SK-N-SH (cell line): ENCODE measurements around the gene PDE4B. TPM values are rescaled to one million over a fixed set of nuclear protein-coding genes. Genes with fewer than 3 reads are reported as not detected.

Source experiments
- CTCF ChIA-PET: fragments of 300-600, 350-600 bp; formaldehyde crosslinking; extraction: SDS; loops from one replicate; lab custom pipeline; 2021; lab: Yijun Ruan, JAX
- POLR2A ChIA-PET: fragments of 350-600 bp; sonication (Branson Sonifier 250); formaldehyde crosslinking; extraction: SDS; loops from one replicate; lab custom pipeline; 2020; ENCODE audit warnings: antibody characterized with exemption, inconsistent platforms; lab: Yijun Ruan, JAX
- DNase-seq: peaks from one replicate; pipeline ENCODE4 v3.0.0; 2012
- H2AFZ ChIP-seq: fragments of 200-600 bp; sonication (generic); 2 replicates; pipeline ENCODE4 v1.8.1; 2016; ENCODE audit warnings: antibody characterized with exemption, mild to moderate bottlenecking, low read depth
- H3F3A ChIP-seq: fragments of 200-600 bp; sonication (generic); replicated peaks from 2 replicates; pipeline ENCODE3; 2016; ENCODE audit warnings: antibody characterized with exemption, mild to moderate bottlenecking; ENCODE audit not compliant: insufficient read depth
- H3K27ac ChIP-seq, 2 experiments: fragments of 200-500 bp in 1 of 2; fragments of 200-600 bp in 1 of 2; sonication (Bioruptor generic) in 1 of 2; sonication (generic), shearing (Covaris generic) in 1 of 2; 2 replicates each; pipeline versions ENCODE4 v1.5.1 to v1.6.1; 2014 to 2016; ENCODE audit warnings: low read depth in 2 of 2, inconsistent platforms in 1 of 2, low read length in 1 of 2, mild to moderate bottlenecking in 1 of 2, mixed read lengths in 1 of 2
- H3K27me3 ChIP-seq: fragments of 200-600 bp; sonication (generic), shearing (Covaris generic); 2 replicates; pipeline ENCODE4 v1.6.1; 2016; ENCODE audit warnings: mixed run types; ENCODE audit not compliant: insufficient read depth
- H3K36me3 ChIP-seq, 2 experiments: fragments of 200-500 bp in 1 of 2; fragments of 200-600 bp in 1 of 2; sonication (Bioruptor generic) in 1 of 2; sonication (generic) in 1 of 2; replicated peaks in 1 of 2; 2 replicates each; pipeline versions ENCODE3 to v1.5.1; 2014 to 2016; ENCODE audit warnings: low read length in 1 of 2, mild to moderate bottlenecking in 1 of 2; ENCODE audit not compliant: insufficient read depth in 2 of 2, control insufficient read depth in 1 of 2
- H3K4me1 ChIP-seq, 2 experiments: fragments of 200-500 bp in 1 of 2; fragments of 200-600 bp in 1 of 2; sonication (Bioruptor generic) in 1 of 2; sonication (generic), shearing (Covaris generic) in 1 of 2; 2 replicates each; pipeline versions ENCODE4 v1.5.1 to v1.6.1; 2014 to 2016; ENCODE audit warnings: low read depth in 1 of 2, low read length in 1 of 2, mixed run types in 1 of 2; ENCODE audit not compliant: insufficient read depth in 2 of 2, control insufficient read depth in 1 of 2
- H3K4me2 ChIP-seq: fragments of 200-600 bp; sonication (generic), shearing (Covaris generic); 2 replicates; pipeline ENCODE4 v1.6.1; 2017; ENCODE audit warnings: mixed run types
- H3K4me3 ChIP-seq, 2 experiments: fragments of 200-500 bp in 1 of 2; fragments of 200-600 bp in 1 of 2; sonication (Bioruptor generic) in 1 of 2; sonication (generic), shearing (Covaris generic) in 1 of 2; 2 replicates each; pipeline versions ENCODE4 v1.5.1 to v1.8.1; 2014 to 2016; ENCODE audit warnings: low read depth in 2 of 2, inconsistent platforms in 1 of 2, low read length in 1 of 2, mild to moderate bottlenecking in 1 of 2, mixed read lengths in 1 of 2, moderate library complexity in 1 of 2
- H3K79me2 ChIP-seq: fragments of 200-600 bp; sonication (generic); 2 replicates; pipeline ENCODE4 v1.8.1; 2017; ENCODE audit warnings: mild to moderate bottlenecking; ENCODE audit not compliant: insufficient read depth
- H3K9ac ChIP-seq: fragments of 200-600 bp; sonication (generic); 2 replicates; pipeline ENCODE4 v1.6.1; 2017; ENCODE audit warnings: mixed run types
- H3K9me2 ChIP-seq: fragments of 200-600 bp; sonication (generic); 2 replicates; pipeline ENCODE4 v1.6.1; 2017; ENCODE audit warnings: mixed run types
- H3K9me3 ChIP-seq: fragments of 200-600 bp; sonication (generic); 2 replicates; pipeline ENCODE4 v1.6.1; 2017; ENCODE audit warnings: mixed run types, mild to moderate bottlenecking, moderate library complexity
- H4K20me1 ChIP-seq: fragments of 200-600 bp; sonication (generic); 2 replicates; pipeline ENCODE4 v1.6.1; 2017; ENCODE audit warnings: mild to moderate bottlenecking, mixed run types; ENCODE audit not compliant: insufficient read depth
- CHD2 ChIP-seq: fragments of 150-350 bp; IDR thresholded peaks from 2 replicates; pipeline ENCODE4 v1.6.1; 2018; ENCODE audit warnings: low read length; ENCODE audit not compliant: partially characterized antibody
- ELF1 ChIP-seq: IDR thresholded peaks from 2 replicates; pipeline ENCODE4 v1.4.0; 2012
- FOSL2 ChIP-seq: IDR thresholded peaks from 2 replicates; pipeline ENCODE4 v1.4.0; 2012; ENCODE audit warnings: low read depth, mild to moderate bottlenecking, moderate library complexity, borderline replicate concordance
- FOXJ3 ChIP-seq: sonication (generic); formaldehyde crosslinking; IDR thresholded peaks from 2 replicates; pipeline ENCODE4 v1.5.1; 2020; ENCODE audit warnings: mild to moderate bottlenecking, missing genetic modification reagents
- FOXM1 ChIP-seq: IDR thresholded peaks from 2 replicates; pipeline ENCODE4 v1.4.0; 2012; ENCODE audit warnings: low read depth, mild to moderate bottlenecking
- GABPA ChIP-seq: IDR thresholded peaks from 2 replicates; pipeline ENCODE4 v1.4.0; 2012; ENCODE audit warnings: low read depth, mild to moderate bottlenecking
- GATA2 ChIP-seq: sonication (generic); formaldehyde crosslinking; IDR thresholded peaks from 2 replicates; pipeline ENCODE4 v1.5.0; 2020; ENCODE audit warnings: mild to moderate bottlenecking, missing genetic modification reagents
- JUND ChIP-seq: IDR thresholded peaks from 2 replicates; pipeline ENCODE4 v1.4.0; 2012
- MXI1 ChIP-seq: IDR thresholded peaks from 2 replicates; pipeline ENCODE4 v1.6.1; 2012; ENCODE audit warnings: mild to moderate bottlenecking, low read depth, low read length, improper control_type of control experiment
- NFIC ChIP-seq: IDR thresholded peaks from 2 replicates; pipeline ENCODE4 v1.4.0; 2012; ENCODE audit warnings: borderline replicate concordance
- POLR2AphosphoS5 ChIP-seq: IDR thresholded peaks from 2 replicates; pipeline ENCODE4 v1.6.1; 2012; ENCODE audit warnings: low read depth, low read length
- RAD21 ChIP-seq: IDR thresholded peaks from 2 replicates; pipeline ENCODE4 v1.6.1; 2012; ENCODE audit warnings: mild to moderate bottlenecking, low read length
- RCOR1 ChIP-seq: fragments of 150-350 bp; IDR thresholded peaks from 2 replicates; pipeline ENCODE4 v1.6.1; 2017; ENCODE audit warnings: antibody characterized with exemption, low read length
- REST ChIP-seq: IDR thresholded peaks from 2 replicates; pipeline ENCODE4 v1.6.1; 2012; ENCODE audit warnings: mild to moderate bottlenecking, low read depth, low read length, moderate library complexity
- SIN3A ChIP-seq: IDR thresholded peaks from 2 replicates; pipeline ENCODE4 v1.6.1; 2012; ENCODE audit warnings: low read depth, mild to moderate bottlenecking, low read length, moderate library complexity, borderline replicate concordance
- SMC3 ChIP-seq: IDR thresholded peaks from 2 replicates; pipeline ENCODE4 v1.6.1; 2012; ENCODE audit warnings: low read depth, low read length, improper control_type of control experiment
- TCF12 ChIP-seq: IDR thresholded peaks from 2 replicates; pipeline ENCODE4 v1.4.0; 2012
- YY1 ChIP-seq: IDR thresholded peaks from 2 replicates; pipeline ENCODE4 v1.4.0; 2012; ENCODE audit warnings: low read depth, mild to moderate bottlenecking
- WGBS: methylation state at CpG from one replicate; pipeline ENCODE4 v1.1.6; 2017; ENCODE audit warnings: low lambda C conversion rate; 5-methylcytosine and 5-hydroxymethylcytosine counted together
- polyA plus RNA-seq, 3 experiments: library from polyadenylated mRNA; depleted of rRNA; stranded (reverse); fragments of >200 nt; gene quantifications; 2 replicates each; pipeline ENCODE4 v1.2.3, GENCODE V29; 2012
- TF ChIP-seq, protein P1 (sequence below): fragments of 150-350 bp; IDR thresholded peaks from 2 replicates; pipeline ENCODE4 v1.6.1; 2017; ENCODE audit warnings: antibody characterized with exemption, low read length, low read depth, borderline replicate concordance
- TF ChIP-seq, protein P2 (sequence below): IDR thresholded peaks from 2 replicates; pipeline ENCODE4; 2012

PDE4B gene
- polyA plus RNA-seq, 1 of the 3 experiments (the other 2 are of a cell fraction) = 1.9 TPM

DNA sequence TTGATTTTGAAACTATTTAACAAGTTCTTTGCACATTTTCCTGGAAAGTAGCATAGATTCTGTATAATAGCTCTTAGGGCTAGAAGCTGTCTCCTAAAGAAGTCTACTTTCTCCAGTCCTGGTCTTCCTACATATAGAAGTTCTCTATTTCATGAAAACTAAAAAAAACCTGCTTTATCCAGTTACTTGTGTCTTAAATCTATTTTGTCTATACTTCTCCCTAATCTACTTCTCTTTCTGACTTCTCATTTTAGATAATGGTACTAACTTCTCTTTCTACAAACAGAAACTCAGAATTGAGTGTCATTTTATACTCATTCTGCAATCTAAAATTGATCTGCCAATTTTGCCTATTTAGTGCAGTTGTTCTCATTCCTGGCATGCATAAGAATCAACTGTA, 28.7 kb downstream of the PDE4B start:
- no peaks in the 10 kb centered on the region for H3K79me2 ChIP-seq
- no peaks in the 10 kb centered on the region for H4K20me1 ChIP-seq
- H3K4me1 ChIP-seq = peaks cover 0 to 16% of the 10 kb centered on the region in 2 experiments; a peak in 3 of 4 replicates
- no peaks in the 10 kb centered on the region for H3K9me3 ChIP-seq
- CTCF ChIA-PET = no interaction called here
- H3K27me3 ChIP-seq = no peaks in the 10 kb centered on the region
- H3K9ac ChIP-seq = no peak overlapping the region; the same call in 1 of the 2 replicates
- H3F3A ChIP-seq = peaks cover 10% of the 10 kb centered on the region
- POLR2A ChIA-PET = no interaction called here
- peak overlapping the region; percentile 9; the same call in 1 of the 2 replicates for H3K4me2 ChIP-seq
- peak overlapping the region in 1 of 2 experiments; percentile 71; a peak in 2 of 4 replicates for H3K27ac ChIP-seq
- H2AFZ ChIP-seq = no peak overlapping the region
- H3K36me3 ChIP-seq = no peaks in the 10 kb centered on the region
- H3K4me3 ChIP-seq = no peak overlapping the region
- no peaks in the 10 kb centered on the region for H3K9me2 ChIP-seq
- no peak for DNase-seq
- TF ChIP-seq REST (no peak), ELF1 (0 out of 2 replicates have a peak, but pooled peaks have one; percentile 2)

- peaks cover 0 to 31% of the 10 kb centered on the region in 2 experiments; a peak in 3 of 4 replicates for H3K4me1 ChIP-seq
- TF ChIP-seq MXI1 (no peak), SIN3A (no peak), RAD21 (no peak), FOXM1 (no peak), GATA2 (CRISPR knock-in tag) (no peak)
- TF ChIP-seq, all 33 proteins: peak for 0
- Histone ChIP-seq H3K4me2 (no peak overlapping the region), H3F3A (peaks cover 10% of the 10 kb centered on the region), H3K27ac (no peak overlapping the region), H3K79me2 (no peaks in the 10 kb centered on the region), H3K9me3 (no peaks in the 10 kb centered on the region), H3K9me2 (no peaks in the 10 kb centered on the region), H3K9ac (no peak overlapping the region), H3K27me3 (no peaks in the 10 kb centered on the region), H3K4me3 (no peak overlapping the region), H2AFZ (no peak overlapping the region), H4K20me1 (no peaks in the 10 kb centered on the region), H3K36me3 (no peaks in the 10 kb centered on the region)
- ChIA-PET POLR2A (no interaction called here), CTCF (no interaction called here)
- DNase-seq = no peak
Measured at GRCh38 chr1:65824103-65824502, 31.4 kb downstream of the PDE4B start.

GRCh38 chr1:65825741-65826140, 33.0 kb downstream of the PDE4B start:
- no peak for DNase-seq
- peaks cover 16% of the 10 kb centered on the region for H3F3A ChIP-seq
- ChIA-PET CTCF (no interaction called here), POLR2A (no interaction called here)
- H3K36me3 ChIP-seq = no peaks in the 10 kb centered on the region
- peaks cover 0 to 28% of the 10 kb centered on the region in 2 experiments; a peak in 3 of 4 replicates for H3K4me1 ChIP-seq
- 38% methylated on average over 1 of the region's 1 CpG for WGBS
- no peaks in the 10 kb centered on the region for H3K79me2 ChIP-seq
- H3K9ac ChIP-seq = no peak overlapping the region
- H3K4me2 ChIP-seq = no peak overlapping the region
- H3K9me2 ChIP-seq = no peaks in the 10 kb centered on the region
- peak overlapping the region in 1 of 2 experiments; percentile 44; a peak in 2 of 4 replicates for H3K27ac ChIP-seq
- no peaks in the 10 kb centered on the region for H4K20me1 ChIP-seq
- no peaks in the 10 kb centered on the region for H3K27me3 ChIP-seq
- no peak overlapping the region for H2AFZ ChIP-seq
- H3K4me3 ChIP-seq = no peak overlapping the region
- no peaks in the 10 kb centered on the region for H3K9me3 ChIP-seq
- TF ChIP-seq, protein P1, sequence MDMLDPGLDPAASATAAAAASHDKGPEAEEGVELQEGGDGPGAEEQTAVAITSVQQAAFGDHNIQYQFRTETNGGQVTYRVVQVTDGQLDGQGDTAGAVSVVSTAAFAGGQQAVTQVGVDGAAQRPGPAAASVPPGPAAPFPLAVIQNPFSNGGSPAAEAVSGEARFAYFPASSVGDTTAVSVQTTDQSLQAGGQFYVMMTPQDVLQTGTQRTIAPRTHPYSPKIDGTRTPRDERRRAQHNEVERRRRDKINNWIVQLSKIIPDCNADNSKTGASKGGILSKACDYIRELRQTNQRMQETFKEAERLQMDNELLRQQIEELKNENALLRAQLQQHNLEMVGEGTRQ = no peak
- TF ChIP-seq NFIC (no peak), MXI1 (no peak), GABPA (no peak), JUND (peak; percentile 71), TCF12 (peak; percentile 52), POLR2AphosphoS5 (no peak), CHD2 (no peak), FOSL2 (peak; percentile 75), GATA2 (CRISPR knock-in tag) (no peak), YY1 (no peak), FOXJ3 (CRISPR knock-in tag) (no peak), RCOR1 (no peak), SMC3 (no peak)
- TF ChIP-seq, protein P2, sequence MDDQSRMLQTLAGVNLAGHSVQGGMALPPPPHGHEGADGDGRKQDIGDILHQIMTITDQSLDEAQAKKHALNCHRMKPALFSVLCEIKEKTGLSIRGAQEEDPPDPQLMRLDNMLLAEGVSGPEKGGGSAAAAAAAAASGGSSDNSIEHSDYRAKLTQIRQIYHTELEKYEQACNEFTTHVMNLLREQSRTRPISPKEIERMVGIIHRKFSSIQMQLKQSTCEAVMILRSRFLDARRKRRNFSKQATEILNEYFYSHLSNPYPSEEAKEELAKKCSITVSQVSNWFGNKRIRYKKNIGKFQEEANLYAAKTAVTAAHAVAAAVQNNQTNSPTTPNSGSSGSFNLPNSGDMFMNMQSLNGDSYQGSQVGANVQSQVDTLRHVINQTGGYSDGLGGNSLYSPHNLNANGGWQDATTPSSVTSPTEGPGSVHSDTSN = no peak
